Activated CD8-positive, alpha-beta T cell treated with anti-CD3 and anti-CD28 coated beads for 36 hours (primary cell): Measurements from ENCODE around the gene PHLDA3. TPM values are rescaled to one million over a fixed set of nuclear protein-coding genes. Genes with fewer than 3 reads are reported as not detected.

ENCODE experiments used
- ATAC-seq: fragments of 200-7000 bp; cut with Tn5 transposase; one replicate; pipeline ENCODE4 v1.10.0; 2021; ENCODE audit warnings: mild to moderate bottlenecking, moderate library complexity
- CTCF ChIA-PET: fragments of 350-600 bp; sonication (Branson Sonifier 250); formaldehyde crosslinking; loops from one replicate; lab custom pipeline; 2021; ENCODE audit warnings: antibody characterized with exemption; lab: Charles Lee
- POLR2A ChIA-PET: fragments of 350-600 bp; sonication (Branson Sonifier 250); formaldehyde crosslinking; loops from one replicate; lab custom pipeline; 2021; ENCODE audit warnings: antibody characterized with exemption; lab: Charles Lee
- DNase-seq: peaks from one replicate; pipeline ENCODE4 v3.0.0-alpha.2; 2020
- H3K27ac Mint-ChIP-seq: one replicate; pipeline ENCODE4 v1.8.0; 2021; ENCODE audit warnings: mild to moderate bottlenecking, mixed read lengths
- H3K27me3 Mint-ChIP-seq: one replicate; pipeline ENCODE4 v1.8.0; 2021; ENCODE audit warnings: mixed read lengths
- H3K36me3 Mint-ChIP-seq: one replicate; pipeline ENCODE4 v1.8.0; 2021; ENCODE audit warnings: low read depth, mixed read lengths
- H3K4me1 Mint-ChIP-seq: one replicate; pipeline ENCODE4 v1.8.0; 2021; ENCODE audit warnings: low read depth, mixed read lengths
- H3K4me3 Mint-ChIP-seq: one replicate; pipeline ENCODE4 v1.8.0; 2021; ENCODE audit warnings: mild to moderate bottlenecking, moderate library complexity, mixed read lengths
- H3K9me3 Mint-ChIP-seq: one replicate; pipeline ENCODE4 v1.8.0; 2021; ENCODE audit warnings: mixed read lengths
- intact Hi-C: fragments of 100-400 bp; cut with micrococcal nuclease; formaldehyde crosslinking; loops from one replicate; pipeline ENCODE4 v1.10.0; 2022
- total RNA-seq, 2 experiments: library from RNA; stranded (reverse); gene quantifications; one replicate each; pipeline ENCODE4 v1.2.3, GENCODE V29; 2021
- TF ChIP-seq, protein P1 (sequence below): fragments of 200-600 bp; IDR thresholded peaks from one replicate; pipeline ENCODE4 v1.8.0; 2022; ENCODE audit warnings: antibody characterized with exemption, mild to moderate bottlenecking

The PHLDA3 gene
- total RNA-seq: 1 to 10 TPM; 6.2 to 7.9 TPM

DNA sequence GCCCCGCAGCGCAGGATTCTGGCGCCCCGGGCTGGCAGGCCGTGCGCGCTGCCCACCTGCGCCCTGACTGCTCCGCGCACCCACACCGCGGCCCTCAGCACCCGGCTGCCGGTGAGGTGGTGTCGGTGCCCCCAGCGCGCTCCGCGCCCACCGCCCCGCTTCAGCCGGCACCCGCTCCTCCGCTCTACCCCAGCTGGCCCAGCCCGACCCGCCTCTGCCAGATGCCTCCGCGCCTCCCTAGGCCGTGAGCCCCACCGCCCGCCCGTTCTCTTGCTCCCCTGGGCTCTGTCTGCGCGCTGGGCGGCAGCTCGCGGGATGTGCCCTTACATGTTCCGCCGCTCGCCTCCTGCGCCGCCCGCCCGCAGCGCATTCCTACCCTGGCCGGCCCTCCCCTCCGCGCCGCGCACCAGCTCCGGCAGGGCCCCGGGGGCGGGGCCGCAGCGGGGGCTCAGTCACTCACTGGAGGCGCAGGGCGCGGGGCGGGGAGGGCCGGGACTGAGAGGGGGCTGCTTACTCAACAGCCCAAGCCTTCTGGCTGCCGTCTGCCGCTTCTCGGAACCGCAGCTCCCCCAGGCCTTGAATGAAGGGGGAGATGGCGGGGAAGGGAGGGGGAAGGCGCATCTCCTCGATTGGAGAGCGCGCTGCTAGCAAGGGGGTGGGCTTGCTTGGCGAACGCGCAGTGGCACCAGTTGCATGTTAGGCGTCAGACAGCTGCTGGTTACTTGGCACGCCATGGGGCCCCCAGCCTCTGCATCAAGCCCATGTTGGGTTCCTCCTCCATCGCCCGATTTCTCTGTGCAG, at the start of gene PHLDA3:
TSS of gene PHLDA3 (minus strand) at position 345 of the 801 bp plus-strand sequence. CDS start 402 bp downstream, outside the sequence.
- CTCF ChIA-PET: interaction anchor here (0.9 to 2.5 kb wide), 6 partner anchors 12 to 44 kb away, joined by 3 to 21 read pairs (median 9); no protein-coding TSS in a partner anchor
- TF ChIP-seq, protein P1, sequence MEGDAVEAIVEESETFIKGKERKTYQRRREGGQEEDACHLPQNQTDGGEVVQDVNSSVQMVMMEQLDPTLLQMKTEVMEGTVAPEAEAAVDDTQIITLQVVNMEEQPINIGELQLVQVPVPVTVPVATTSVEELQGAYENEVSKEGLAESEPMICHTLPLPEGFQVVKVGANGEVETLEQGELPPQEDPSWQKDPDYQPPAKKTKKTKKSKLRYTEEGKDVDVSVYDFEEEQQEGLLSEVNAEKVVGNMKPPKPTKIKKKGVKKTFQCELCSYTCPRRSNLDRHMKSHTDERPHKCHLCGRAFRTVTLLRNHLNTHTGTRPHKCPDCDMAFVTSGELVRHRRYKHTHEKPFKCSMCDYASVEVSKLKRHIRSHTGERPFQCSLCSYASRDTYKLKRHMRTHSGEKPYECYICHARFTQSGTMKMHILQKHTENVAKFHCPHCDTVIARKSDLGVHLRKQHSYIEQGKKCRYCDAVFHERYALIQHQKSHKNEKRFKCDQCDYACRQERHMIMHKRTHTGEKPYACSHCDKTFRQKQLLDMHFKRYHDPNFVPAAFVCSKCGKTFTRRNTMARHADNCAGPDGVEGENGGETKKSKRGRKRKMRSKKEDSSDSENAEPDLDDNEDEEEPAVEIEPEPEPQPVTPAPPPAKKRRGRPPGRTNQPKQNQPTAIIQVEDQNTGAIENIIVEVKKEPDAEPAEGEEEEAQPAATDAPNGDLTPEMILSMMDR: no peak
- intact Hi-C loops: no loop called here
- peaks cover 3% of the 10 kb centered on the region for H3K4me1 Mint-ChIP-seq
- DNase-seq (peak; percentile 73), ATAC-seq (peak; percentile 84)
- no peaks in the 10 kb centered on the region for H3K9me3 Mint-ChIP-seq
- peaks cover 49% of the 10 kb centered on the region for H3K27me3 Mint-ChIP-seq
- POLR2A ChIA-PET: no interaction called here
- peak within 1 kb of the TSS; percentile 67 for H3K4me3 Mint-ChIP-seq
- no peaks in the 10 kb centered on the region for H3K36me3 Mint-ChIP-seq
- H3K27ac Mint-ChIP-seq: no peak within 1 kb of the TSS

GRCh38 chr1:201518071-201518470, 49.1 kb upstream of the PHLDA3 start:
- ATAC-seq: no peak
- Mint-ChIP-seq H3K4me3 (no peak overlapping the region), H3K27me3 (no peaks in the 10 kb centered on the region), H3K27ac (no peak overlapping the region), H3K36me3 (peaks cover 14% of the 10 kb centered on the region), H3K4me1 (peaks cover 7% of the 10 kb centered on the region), H3K9me3 (no peaks in the 10 kb centered on the region)
- POLR2A ChIA-PET: interaction anchor here (1.6 kb wide), 1 partner anchor 11 kb away, joined by 5 read pairs; the partner anchor contains the start of gene CSRP1
- CTCF ChIA-PET: interaction anchor here (30.4 kb wide), 1 partner anchor 27 kb away, joined by 796 read pairs; no protein-coding TSS in a partner anchor
- intact Hi-C loops: no loop called here
- TF ChIP-seq, protein P1: no peak
- DNase-seq: no peak

GRCh38 chr1:201517631-201518030, 48.6 kb upstream of the PHLDA3 start:
- TF ChIP-seq, protein P1: no peak
- Mint-ChIP-seq H3K4me1 (peaks cover 7% of the 10 kb centered on the region), H3K27ac (no peak overlapping the region), H3K27me3 (no peaks in the 10 kb centered on the region), H3K36me3 (peaks cover 14% of the 10 kb centered on the region), H3K4me3 (no peak overlapping the region), H3K9me3 (no peaks in the 10 kb centered on the region)
- ATAC-seq (no peak), DNase-seq (no peak)
- ChIA-PET POLR2A (interaction anchor here (1.6 kb wide), 1 partner anchor 11 kb away, joined by 5 read pairs; the partner anchor contains the start of gene CSRP1), CTCF (interaction anchor here (30.4 kb wide), 1 partner anchor 26 kb away, joined by 796 read pairs; no protein-coding TSS in a partner anchor)
- intact Hi-C loops: no loop called here

- ATAC-seq (no peak), DNase-seq (no peak)
- TF ChIP-seq, protein P1: no peak
- Mint-ChIP-seq H3K27ac (no peak overlapping the region), H3K9me3 (no peaks in the 10 kb centered on the region), H3K27me3 (no peaks in the 10 kb centered on the region), H3K4me1 (peaks cover 7% of the 10 kb centered on the region), H3K36me3 (peaks cover 5% of the 10 kb centered on the region), H3K4me3 (no peak overlapping the region)
- POLR2A ChIA-PET: no interaction called here
- CTCF ChIA-PET: interaction anchor here (0.5 to 30.4 kb wide), 6 partner anchors 9 to 81 kb away, joined by 3 to 796 read pairs (median 4); partner anchors contain the start of gene CSRP1
- intact Hi-C loops: no loop called here
These were observed 47.6 kb upstream of the PHLDA3 start for GRCh38 chr1:201516511-201517127.
